SKM-1 (cell line): Measurements from ENCODE around the gene ATP2C1.

Experiments
- DNase-seq: peaks from one replicate; lab custom pipeline; 2025; ENCODE audit not compliant: unreplicated experiment; lab: John Stamatoyannopoulos, UW

ATP2C1 gene

DNA sequence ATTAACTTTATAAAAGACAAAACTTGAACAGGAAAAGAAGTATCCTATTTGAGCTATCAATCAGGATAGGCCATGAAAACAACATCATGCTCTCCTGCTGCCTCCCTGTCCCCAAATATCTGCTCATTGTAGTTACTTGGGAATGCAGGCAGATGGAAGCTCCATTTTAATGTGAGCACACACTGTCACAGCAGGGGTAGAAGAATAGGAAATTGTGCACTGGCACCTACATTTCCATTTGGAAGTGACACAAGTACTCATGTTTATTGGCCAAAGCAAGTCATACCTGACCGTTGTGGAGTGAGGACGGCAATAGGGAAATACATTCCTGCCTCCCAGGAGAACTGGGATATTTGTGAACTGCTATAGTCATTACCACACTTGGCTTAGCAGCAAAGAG, 80.3 kb downstream of the ATP2C1 start:
- DNase-seq = no peak

DNA sequence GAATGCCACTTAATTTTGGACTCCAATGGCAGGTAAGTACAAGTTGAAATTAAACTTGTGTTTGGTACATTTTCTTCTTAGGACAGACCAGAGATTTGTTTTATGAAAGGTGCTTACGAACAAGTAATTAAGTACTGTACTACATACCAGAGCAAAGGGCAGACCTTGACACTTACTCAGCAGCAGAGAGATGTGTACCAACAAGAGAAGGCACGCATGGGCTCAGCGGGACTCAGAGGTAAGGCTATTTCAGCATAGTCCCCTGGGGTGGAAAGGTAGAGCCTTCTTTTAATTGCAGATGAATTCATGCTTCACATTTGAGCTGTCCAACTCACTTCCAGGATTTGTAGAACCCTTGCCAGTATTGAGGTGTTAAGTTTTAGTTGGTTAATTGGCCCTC, 81.4 kb downstream of the ATP2C1 start:
- DNase-seq = no peak

- no peak for DNase-seq
Measured at GRCh38 chr3:130976706-130977105, 82.8 kb downstream of the ATP2C1 start.

GRCh38 chr3:130979117-130979516, 85.2 kb downstream of the ATP2C1 start:
- no peak for DNase-seq

- DNase-seq = no peak
Measured at GRCh38 chr3:130981469-130981868, 87.6 kb downstream of the ATP2C1 start.

DNA sequence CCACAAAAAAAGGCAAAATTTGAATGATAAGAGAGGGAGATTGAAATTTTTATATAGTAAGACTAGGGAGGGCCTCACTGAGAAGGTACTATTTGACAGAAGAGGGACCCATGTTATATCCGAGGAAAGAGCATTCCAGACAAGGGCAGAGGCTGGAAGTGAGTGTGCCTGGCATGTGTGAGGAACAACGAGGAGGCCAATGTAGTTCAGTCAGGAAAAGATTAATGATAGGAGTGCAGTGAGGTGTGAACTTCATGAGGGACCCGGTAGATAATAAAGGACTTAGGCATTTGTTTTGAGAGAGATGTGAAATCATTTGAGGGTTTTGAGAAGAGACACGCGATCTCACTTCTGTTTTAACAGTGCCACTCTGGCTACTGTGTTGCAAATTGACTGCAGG, 96.4 kb downstream of the ATP2C1 start:
- no peak for DNase-seq

DNA sequence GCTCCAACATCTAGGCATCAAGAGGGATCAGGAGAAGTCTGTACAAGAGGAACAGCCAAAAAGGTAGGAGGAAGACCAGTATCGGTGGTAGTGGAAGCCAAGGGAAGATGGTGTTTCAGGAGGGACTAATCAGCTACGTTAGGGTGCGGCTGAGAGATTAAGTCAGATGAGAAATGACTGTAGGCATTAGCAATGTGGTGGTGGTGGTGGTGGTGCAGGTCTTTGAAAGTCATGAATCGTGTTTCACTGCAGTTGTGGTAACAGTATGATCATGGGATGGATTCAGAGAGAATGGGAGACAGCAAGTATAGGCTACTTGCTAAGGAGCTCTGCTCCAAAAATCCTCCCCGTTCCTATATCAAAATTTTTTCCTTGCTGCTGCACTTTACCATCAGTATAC, 97.2 kb downstream of the ATP2C1 start:
- DNase-seq = no peak

GRCh38 chr3:130992344-130992743, 98.5 kb downstream of the ATP2C1 start:
- no peak for DNase-seq

- no peak for DNase-seq
Measured at GRCh38 chr3:130997289-130997688, 103.4 kb downstream of the ATP2C1 start.

DNA sequence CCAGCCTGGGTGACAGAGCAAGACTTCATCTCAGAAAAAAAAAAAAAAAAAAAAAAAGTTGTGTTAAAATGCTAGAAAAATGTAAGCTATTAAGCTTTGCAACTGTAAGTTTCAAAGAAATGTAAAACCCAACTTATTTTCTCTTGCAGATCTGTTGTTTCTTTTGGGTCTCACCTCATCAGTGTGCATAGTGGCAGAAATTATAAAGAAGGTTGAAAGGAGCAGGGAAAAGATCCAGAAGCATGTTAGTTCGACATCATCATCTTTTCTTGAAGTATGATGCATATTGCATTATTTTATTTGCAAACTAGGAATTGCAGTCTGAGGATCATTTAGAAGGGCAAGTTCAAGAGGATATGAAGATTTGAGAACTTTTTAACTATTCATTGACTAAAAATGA, 107.2 kb downstream of the ATP2C1 start:
- no peak for DNase-seq

GRCh38 chr3:131004603-131005002, 110.7 kb downstream of the ATP2C1 start:
- no peak for DNase-seq

- no peak for DNase-seq
Measured at GRCh38 chr3:131007256-131007655, 113.4 kb downstream of the ATP2C1 start.

- DNase-seq = no peak
Measured at GRCh38 chr3:131007782-131008181, 113.9 kb downstream of the ATP2C1 start.

DNA sequence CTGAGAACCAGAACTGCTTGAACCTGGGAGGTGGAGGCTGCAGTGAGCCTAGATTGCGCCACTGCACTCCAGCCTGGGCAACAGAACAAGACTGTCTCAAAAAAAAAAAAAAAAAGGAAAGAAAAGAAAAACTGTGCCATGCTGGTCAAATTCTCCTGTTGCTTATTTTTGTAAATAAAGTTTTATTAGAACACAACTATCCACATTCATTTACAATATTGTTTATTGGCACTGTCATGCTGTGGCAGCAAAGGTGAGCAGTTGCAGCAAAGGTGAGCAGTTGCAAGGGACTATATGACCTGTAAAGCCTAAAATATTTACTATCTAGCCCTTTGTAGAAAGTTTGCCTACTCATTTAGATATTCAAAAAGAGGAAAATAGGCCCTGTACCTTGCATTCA, 114.4 kb downstream of the ATP2C1 start:
- DNase-seq = no peak

GRCh38 chr3:131009698-131010097, 115.8 kb downstream of the ATP2C1 start:
- DNase-seq = no peak

- no peak for DNase-seq
Measured at GRCh38 chr3:131018970-131019369, 125.1 kb downstream of the ATP2C1 start.

DNA sequence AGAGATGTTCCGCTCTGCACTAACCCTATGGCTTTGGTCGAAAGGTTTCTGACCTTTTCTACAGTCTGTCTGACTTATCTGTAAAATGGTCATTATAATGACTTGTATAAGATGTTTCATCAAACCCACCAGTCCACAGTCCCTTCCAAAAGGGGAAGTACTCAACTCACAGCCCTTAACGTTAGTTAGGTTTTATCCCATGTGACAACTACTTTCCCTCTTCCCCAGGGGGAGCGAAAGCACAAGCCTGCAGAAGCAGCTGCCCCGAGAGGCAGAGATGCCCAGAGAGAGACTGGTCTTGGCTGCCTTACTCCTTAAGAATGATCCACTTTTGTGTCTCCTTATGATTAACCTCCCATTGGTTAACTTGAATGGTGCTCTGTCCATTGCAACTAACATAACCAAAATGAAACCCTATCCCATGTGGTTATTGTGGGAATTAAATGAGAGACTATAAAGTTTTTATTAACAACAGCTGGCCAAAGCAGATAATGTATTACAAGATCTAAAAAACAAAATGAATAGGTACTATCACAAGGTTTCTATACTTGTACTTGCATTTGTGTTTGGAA, 126.3 kb downstream of the ATP2C1 start:
- DNase-seq = peak; percentile 8

DNA sequence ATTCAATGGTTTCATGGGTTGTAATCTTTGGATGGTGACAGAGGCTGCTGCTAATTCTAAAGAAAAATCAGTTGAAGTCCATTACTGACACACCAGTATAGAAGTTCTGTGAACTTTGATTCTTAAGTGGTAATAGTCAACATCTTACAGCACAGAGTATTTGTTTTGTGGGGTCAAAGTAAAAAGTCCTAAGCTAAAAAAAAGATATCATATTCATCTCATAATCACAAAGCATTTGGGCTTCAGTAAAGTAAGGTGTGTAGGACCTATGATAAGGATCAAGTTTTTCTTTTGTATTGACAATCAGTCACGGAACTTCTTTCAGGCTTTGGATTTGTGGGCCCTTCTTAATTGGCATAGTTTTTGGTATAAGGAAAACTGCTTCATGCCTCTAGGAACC, 131.7 kb downstream of the ATP2C1 start:
- no peak for DNase-seq

DNA sequence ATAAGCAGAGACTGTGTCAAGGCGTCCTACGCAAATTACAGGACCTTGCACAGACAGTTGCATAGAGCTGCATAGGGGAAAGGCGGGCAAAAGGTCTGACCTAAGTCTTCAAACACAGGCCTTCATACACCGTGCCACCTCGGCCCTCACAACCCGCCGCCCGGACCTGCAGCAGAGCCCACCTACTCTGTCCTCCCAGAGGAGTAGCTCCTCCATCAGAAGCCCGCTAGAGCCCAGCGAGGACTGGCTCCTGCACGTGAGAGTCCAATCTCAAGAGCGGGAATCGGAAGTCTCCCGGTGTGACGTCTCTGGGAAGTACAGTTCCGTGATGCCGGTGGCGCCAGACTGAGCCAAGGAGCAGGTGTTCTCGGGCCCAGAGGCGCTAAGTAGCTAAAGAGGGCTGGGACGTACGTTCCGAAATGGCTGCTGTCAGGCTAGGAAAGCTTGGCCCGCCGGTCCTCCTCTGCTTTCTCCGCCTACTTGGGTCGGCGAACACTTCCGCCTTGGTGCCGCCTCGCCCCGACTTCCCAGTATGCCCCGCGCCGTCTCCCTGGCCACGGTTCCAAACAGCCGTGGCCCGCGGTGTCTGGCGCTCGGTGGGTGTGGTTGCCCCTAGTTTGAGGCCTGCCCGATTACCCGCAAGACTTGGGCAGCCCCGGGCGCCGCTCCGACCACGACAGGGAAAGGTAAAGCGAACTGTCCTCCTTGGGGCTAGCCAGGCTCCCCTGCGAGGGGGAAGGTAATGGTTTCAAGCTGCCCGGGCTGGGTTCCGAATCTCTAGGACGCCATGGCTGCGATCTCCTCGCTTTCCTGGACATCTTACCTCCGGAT, 132.7 kb downstream of the ATP2C1 start, which contains the start of the genes ASTE1 and NEK11:
Gene ASTE1, minus strand, starts transcription at position 505 of the 831 bp plus-strand sequence. CDS start 1,519 bp downstream, outside the sequence.
Gene NEK11, plus strand, starts transcription at position 557 of the 831 bp plus-strand sequence. CDS start 2,832 bp downstream, outside the sequence.
- DNase-seq = peak; percentile 56

DNA sequence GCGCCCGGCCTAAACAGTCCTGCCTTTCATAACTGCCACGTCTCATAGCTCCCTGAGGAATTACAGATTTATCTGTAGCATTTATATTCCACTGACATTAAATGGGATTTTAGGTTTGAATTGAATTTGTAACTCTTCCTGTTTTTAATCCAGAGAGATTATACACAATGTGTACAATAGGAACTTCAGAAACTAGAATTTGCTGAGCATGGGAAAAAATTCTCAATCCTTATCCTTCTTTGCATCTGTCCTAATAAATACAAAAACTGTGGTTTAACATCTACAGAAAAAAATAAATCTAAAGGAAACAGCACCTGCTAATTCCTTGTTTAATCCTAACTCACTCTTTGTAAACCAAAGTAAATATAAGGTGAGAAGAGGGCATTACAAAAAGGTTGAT, 135.0 kb downstream of the ATP2C1 start:
- DNase-seq = no peak

GRCh38 chr3:131031660-131032059, 137.8 kb downstream of the ATP2C1 start:
- DNase-seq = no peak

GRCh38 chr3:131033480-131034080, 139.7 kb downstream of the ATP2C1 start:
- DNase-seq = peak; percentile 2
